Measurements from ENCODE around the gene LHX4.

The LHX4 gene

DNA sequence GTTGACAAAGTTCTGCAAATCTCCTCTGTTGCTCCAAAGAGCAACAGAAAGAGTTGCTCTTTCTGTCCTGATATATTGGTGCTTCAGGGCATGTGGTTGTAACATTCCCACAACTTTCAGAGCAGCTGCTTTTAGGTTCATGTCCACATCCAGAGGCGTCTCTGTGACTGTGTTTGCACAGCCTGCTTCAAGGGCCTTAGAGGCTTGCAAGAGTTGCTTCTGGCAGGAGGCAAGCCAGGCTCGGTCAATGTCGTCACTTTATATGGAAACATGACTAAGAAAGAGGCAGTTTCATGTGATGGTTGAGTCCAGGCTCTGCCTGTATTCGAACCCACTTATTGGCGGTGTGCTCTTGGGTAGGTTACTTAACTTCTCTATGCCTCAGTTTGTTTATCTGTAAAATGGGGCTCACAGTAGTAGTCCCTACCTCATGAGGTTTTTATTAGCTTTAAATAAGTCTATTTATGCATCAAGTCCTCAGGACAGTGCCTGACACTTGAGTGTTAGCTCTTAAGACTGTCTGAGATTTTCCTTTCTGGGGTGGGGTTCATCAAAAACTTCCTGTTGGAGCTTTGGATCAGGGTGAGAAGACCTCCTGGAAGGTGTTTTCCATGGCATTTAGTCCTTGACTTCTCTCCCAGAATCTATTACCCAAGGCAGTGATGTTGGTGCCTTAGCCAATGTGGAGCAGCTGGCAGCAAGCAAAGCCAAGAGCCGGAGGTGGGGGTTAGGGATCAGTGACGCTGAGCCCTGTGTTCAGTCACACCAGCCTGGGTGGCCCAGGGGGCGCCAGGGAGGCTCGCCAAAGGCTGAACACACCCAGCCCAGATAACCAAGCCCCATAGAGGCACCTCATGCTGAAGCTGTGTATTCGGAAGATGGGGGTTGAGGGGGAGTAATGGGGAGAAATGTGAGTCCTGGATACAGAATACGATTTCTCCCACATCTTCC, 18.9 kb downstream of the LHX4 start:
- no peak for TF ChIP-seq NFIC (IDR thresholded peaks at IDR 0.05)
- TF ChIP-seq TAF1 (IDR thresholded peaks at IDR 0.05; ENCODE audit: low read depth): no peak
- no peak for TF ChIP-seq CEBPB (IDR thresholded peaks at IDR 0.05)
- no peak for TF ChIP-seq FOXM1 (IDR thresholded peaks at IDR 0.05; ENCODE audit: borderline replicate concordance, low read depth)
- TF ChIP-seq EGR1 (IDR thresholded peaks at IDR 0.05): no peak
- no peak for TF ChIP-seq TCF12 (IDR thresholded peaks at IDR 0.05; ENCODE audit: low read depth)
- TF ChIP-seq, protein P1, sequence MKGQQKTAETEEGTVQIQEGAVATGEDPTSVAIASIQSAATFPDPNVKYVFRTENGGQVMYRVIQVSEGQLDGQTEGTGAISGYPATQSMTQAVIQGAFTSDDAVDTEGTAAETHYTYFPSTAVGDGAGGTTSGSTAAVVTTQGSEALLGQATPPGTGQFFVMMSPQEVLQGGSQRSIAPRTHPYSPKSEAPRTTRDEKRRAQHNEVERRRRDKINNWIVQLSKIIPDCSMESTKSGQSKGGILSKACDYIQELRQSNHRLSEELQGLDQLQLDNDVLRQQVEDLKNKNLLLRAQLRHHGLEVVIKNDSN (IDR thresholded peaks at IDR 0.05): no peak
- TF ChIP-seq, protein P2, sequence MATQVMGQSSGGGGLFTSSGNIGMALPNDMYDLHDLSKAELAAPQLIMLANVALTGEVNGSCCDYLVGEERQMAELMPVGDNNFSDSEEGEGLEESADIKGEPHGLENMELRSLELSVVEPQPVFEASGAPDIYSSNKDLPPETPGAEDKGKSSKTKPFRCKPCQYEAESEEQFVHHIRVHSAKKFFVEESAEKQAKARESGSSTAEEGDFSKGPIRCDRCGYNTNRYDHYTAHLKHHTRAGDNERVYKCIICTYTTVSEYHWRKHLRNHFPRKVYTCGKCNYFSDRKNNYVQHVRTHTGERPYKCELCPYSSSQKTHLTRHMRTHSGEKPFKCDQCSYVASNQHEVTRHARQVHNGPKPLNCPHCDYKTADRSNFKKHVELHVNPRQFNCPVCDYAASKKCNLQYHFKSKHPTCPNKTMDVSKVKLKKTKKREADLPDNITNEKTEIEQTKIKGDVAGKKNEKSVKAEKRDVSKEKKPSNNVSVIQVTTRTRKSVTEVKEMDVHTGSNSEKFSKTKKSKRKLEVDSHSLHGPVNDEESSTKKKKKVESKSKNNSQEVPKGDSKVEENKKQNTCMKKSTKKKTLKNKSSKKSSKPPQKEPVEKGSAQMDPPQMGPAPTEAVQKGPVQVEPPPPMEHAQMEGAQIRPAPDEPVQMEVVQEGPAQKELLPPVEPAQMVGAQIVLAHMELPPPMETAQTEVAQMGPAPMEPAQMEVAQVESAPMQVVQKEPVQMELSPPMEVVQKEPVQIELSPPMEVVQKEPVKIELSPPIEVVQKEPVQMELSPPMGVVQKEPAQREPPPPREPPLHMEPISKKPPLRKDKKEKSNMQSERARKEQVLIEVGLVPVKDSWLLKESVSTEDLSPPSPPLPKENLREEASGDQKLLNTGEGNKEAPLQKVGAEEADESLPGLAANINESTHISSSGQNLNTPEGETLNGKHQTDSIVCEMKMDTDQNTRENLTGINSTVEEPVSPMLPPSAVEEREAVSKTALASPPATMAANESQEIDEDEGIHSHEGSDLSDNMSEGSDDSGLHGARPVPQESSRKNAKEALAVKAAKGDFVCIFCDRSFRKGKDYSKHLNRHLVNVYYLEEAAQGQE (IDR thresholded peaks at IDR 0.05; ENCODE audit: low read depth): no peak
- TF ChIP-seq TEAD4 (IDR thresholded peaks at IDR 0.05): no peak

DNA sequence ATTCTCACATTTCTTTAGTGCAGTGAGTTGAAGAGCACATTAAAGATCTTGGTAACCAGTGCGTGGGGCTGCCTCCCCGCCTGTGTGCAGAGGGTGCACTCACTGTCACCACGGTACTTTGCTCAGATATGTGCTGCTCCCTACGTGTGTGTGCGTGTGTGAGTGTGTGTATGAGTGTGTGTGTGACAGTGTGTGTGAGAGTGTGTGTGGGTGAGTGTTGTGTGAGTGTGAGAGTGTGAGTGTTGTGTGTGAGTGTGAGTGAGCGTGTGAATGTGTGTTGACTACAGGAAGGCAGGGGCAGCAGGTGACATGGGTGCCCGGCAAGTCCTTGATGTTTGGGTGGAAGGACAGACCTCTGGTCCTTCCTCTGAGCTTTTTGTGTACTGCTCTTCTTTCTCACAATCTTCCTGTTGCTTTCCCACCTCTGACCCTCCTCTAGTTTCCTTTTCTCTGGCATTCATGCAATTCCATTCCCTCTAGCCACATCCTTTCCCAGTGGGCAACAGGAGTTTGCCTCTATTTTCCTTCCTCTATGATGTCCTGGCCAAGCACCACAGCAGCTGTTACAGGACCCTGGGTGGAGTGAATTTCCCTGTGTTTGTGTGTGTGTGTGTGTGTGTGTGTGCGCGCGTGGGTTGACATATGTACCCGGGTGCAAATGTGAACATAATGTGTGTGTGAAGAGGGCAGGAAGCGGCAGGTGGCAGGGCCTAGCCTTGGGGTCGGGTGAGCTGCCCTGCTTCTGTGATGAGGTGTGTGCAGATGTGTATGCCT, 19.8 kb downstream of the LHX4 start:
- TF ChIP-seq NFIC (IDR thresholded peaks at IDR 0.05) (no peak), YY1 (IDR thresholded peaks at IDR 0.05; ENCODE audit: low read depth) (no peak), CREB1 (IDR thresholded peaks at IDR 0.05; ENCODE audit: low read depth) (no peak), ZBTB7A (IDR thresholded peaks at IDR 0.05; ENCODE audit: low read depth) (no peak), RAD21 (IDR thresholded peaks at IDR 0.05; ENCODE audit: low read depth) (no peak), TAF1 (IDR thresholded peaks at IDR 0.05; ENCODE audit: low read depth) (no peak), TCF12 (IDR thresholded peaks at IDR 0.05; ENCODE audit: low read depth) (no peak), CEBPB (IDR thresholded peaks at IDR 0.05) (no peak), EP300 (IDR thresholded peaks at IDR 0.05; ENCODE audit: borderline replicate concordance) (no peak), FOXM1 (IDR thresholded peaks at IDR 0.05; ENCODE audit: borderline replicate concordance, low read depth) (no peak), TEAD4 (IDR thresholded peaks at IDR 0.05) (no peak), EGR1 (IDR thresholded peaks at IDR 0.05) (no peak)
- TF ChIP-seq, protein P3, sequence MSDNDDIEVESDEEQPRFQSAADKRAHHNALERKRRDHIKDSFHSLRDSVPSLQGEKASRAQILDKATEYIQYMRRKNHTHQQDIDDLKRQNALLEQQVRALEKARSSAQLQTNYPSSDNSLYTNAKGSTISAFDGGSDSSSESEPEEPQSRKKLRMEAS (IDR thresholded peaks at IDR 0.05): no peak
- TF ChIP-seq, protein P1 (IDR thresholded peaks at IDR 0.05): no peak
- TF ChIP-seq, protein P2 (IDR thresholded peaks at IDR 0.05; ENCODE audit: low read depth): no peak

DNA sequence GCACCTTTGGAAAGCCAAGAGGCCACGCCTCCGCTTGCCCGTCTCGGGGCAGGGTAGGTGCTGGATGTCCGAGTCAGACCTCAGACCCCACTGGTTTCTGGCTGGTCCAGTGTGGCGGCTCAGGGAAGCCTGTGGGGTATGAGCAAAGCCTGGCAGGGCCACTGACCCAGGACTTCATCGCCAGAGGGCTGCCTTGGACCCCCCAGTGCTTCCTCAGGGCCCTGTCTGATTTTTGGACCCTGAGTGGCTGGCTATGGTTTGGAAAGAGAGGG, 20.4 kb downstream of the LHX4 start:
- TF ChIP-seq, protein P2 (IDR thresholded peaks at IDR 0.05; ENCODE audit: low read depth): no peak
- no peak for TF ChIP-seq EP300 (IDR thresholded peaks at IDR 0.05; ENCODE audit: borderline replicate concordance)
- TF ChIP-seq TEAD4 (IDR thresholded peaks at IDR 0.05): no peak
- TF ChIP-seq, protein P3 (IDR thresholded peaks at IDR 0.05): no peak
- no peak for TF ChIP-seq NFIC (IDR thresholded peaks at IDR 0.05)
- TF ChIP-seq RAD21 (IDR thresholded peaks at IDR 0.05; ENCODE audit: low read depth): no peak
- TF ChIP-seq CREB1 (IDR thresholded peaks at IDR 0.05; ENCODE audit: low read depth): no peak
- no peak for TF ChIP-seq FOXM1 (IDR thresholded peaks at IDR 0.05; ENCODE audit: borderline replicate concordance, low read depth)
- no peak for TF ChIP-seq ZBTB7A (IDR thresholded peaks at IDR 0.05; ENCODE audit: low read depth)
- TF ChIP-seq, protein P1 (IDR thresholded peaks at IDR 0.05): no peak
- no peak for TF ChIP-seq EGR1 (IDR thresholded peaks at IDR 0.05)
- no peak for TF ChIP-seq CEBPB (IDR thresholded peaks at IDR 0.05)
- no peak for TF ChIP-seq TCF12 (IDR thresholded peaks at IDR 0.05; ENCODE audit: low read depth)
- TF ChIP-seq YY1 (IDR thresholded peaks at IDR 0.05; ENCODE audit: low read depth): no peak
- no peak for TF ChIP-seq TAF1 (IDR thresholded peaks at IDR 0.05; ENCODE audit: low read depth)

All from Ishikawa (cell line).